ENCODE data around the gene ZMIZ1. TPM values are rescaled to one million over a fixed set of nuclear protein-coding genes. Genes with fewer than 3 reads are reported as not detected.

The ZMIZ1 gene
- polyA plus RNA-seq, 3 donors: 3.3 to 64.6 (median 8.9) TPM

- Mint-ChIP-seq H3K4me3 (no peak overlapping the region), H3K9me3 (peaks cover 0 to 3% (median 0%) of the 10 kb centered on the region in 7 donors), H3K4me1 (peaks cover 89% of the 10 kb centered on the region), H3K27ac (no peak overlapping the region), H3K27me3 (ENCODE audit: low read depth in 3 of 3) (peaks cover 0 to 6% (median 2%) of the 10 kb centered on the region in 3 donors), H3K36me3 (peaks cover 28% of the 10 kb centered on the region in 2 donors)
- TF ChIP-seq CTCF (IDR thresholded peaks at IDR 0.05): no peak
- H2AFZ ChIP-seq (ENCODE audit: insufficient read depth, low read depth, low read length, poor library complexity, severe bottlenecking): no peak overlapping the region
- peaks cover 96% of the 10 kb centered on the region for H4K20me1 ChIP-seq (ENCODE audit: insufficient read depth, low read length)
- peaks cover 99% of the 10 kb centered on the region for H3K79me2 ChIP-seq (ENCODE audit: insufficient read depth, low read length)
- no peak for DNase-seq
- intact Hi-C loops (cut with micrococcal nuclease): loop anchor here in 1 of 2 donors (10.0 kb wide), 1 partner anchor 113 kb away; no protein-coding TSS in a partner anchor
- no peak overlapping the region for H3K4me2 ChIP-seq (replicated peaks; ENCODE audit: extremely low read depth, low read length, poor library complexity, severe bottlenecking)
- no peaks in the 10 kb centered on the region for H3K9me3 ChIP-seq (replicated peaks in 1 of 2; ENCODE audit: control insufficient read depth in 1 of 2, insufficient read depth in 1 of 2, low read length in 2 of 2)
- WGBS (ENCODE audit: insufficient coverage): 73% methylated on average over 8 of the region's 8 CpGs
- no peak overlapping the region for H3K9ac ChIP-seq (ENCODE audit: insufficient read depth, low read length, poor library complexity, severe bottlenecking)
- H3K36me3 ChIP-seq (replicated peaks in 1 of 2; ENCODE audit: control insufficient read depth in 1 of 2, insufficient read depth in 2 of 2, low read length in 2 of 2): no peaks in the 10 kb centered on the region
- no peaks in the 10 kb centered on the region for H3K27me3 ChIP-seq (ENCODE audit: control insufficient read depth in 2 of 2, insufficient read depth in 2 of 2, low read length in 2 of 2)
- H3K4me3 ChIP-seq (replicated peaks in 1 of 3; ENCODE audit: low read depth in 2 of 3, low read length in 3 of 3): no peak overlapping the region
- H3K4me1 ChIP-seq (ENCODE audit: control insufficient read depth in 1 of 2, insufficient read depth in 2 of 2, low read length in 2 of 2): peaks cover 67 to 89% of the 10 kb centered on the region in 2 donors
- H3K27ac ChIP-seq (ENCODE audit: low read depth in 1 of 2, low read length in 2 of 2): no peak overlapping the region
These were observed 19.4 kb downstream of the ZMIZ1 start for GRCh38 chr10:79088176-79088575.

- Histone ChIP-seq H3K4me3 (replicated peaks in 1 of 3; ENCODE audit: low read depth in 2 of 3, low read length in 3 of 3) (no peak overlapping the region), H3K36me3 (replicated peaks in 1 of 2; ENCODE audit: control insufficient read depth in 1 of 2, insufficient read depth in 2 of 2, low read length in 2 of 2) (no peaks in the 10 kb centered on the region), H3K4me2 (replicated peaks; ENCODE audit: extremely low read depth, low read length, poor library complexity, severe bottlenecking) (no peak overlapping the region), H3K27ac (ENCODE audit: low read depth in 1 of 2, low read length in 2 of 2) (no peak overlapping the region), H3K9ac (ENCODE audit: insufficient read depth, low read length, poor library complexity, severe bottlenecking) (no peak overlapping the region), H3K27me3 (ENCODE audit: control insufficient read depth in 2 of 2, insufficient read depth in 2 of 2, low read length in 2 of 2) (no peaks in the 10 kb centered on the region), H4K20me1 (ENCODE audit: insufficient read depth, low read length) (peaks cover 96% of the 10 kb centered on the region), H3K9me3 (replicated peaks in 1 of 2; ENCODE audit: control insufficient read depth in 1 of 2, insufficient read depth in 1 of 2, low read length in 2 of 2) (no peaks in the 10 kb centered on the region), H3K4me1 (ENCODE audit: control insufficient read depth in 1 of 2, insufficient read depth in 2 of 2, low read length in 2 of 2) (peaks cover 66 to 89% of the 10 kb centered on the region in 2 donors), H3K79me2 (ENCODE audit: insufficient read depth, low read length) (peaks cover 95% of the 10 kb centered on the region), H2AFZ (ENCODE audit: insufficient read depth, low read depth, low read length, poor library complexity, severe bottlenecking) (no peak overlapping the region)
- H3K27me3 Mint-ChIP-seq (ENCODE audit: low read depth in 3 of 3): peaks cover 0 to 7% (median 2%) of the 10 kb centered on the region in 3 donors
- DNase-seq: no peak
- no peak overlapping the region for H3K4me3 Mint-ChIP-seq
- WGBS (ENCODE audit: insufficient coverage): 89% methylated on average over 5 of the region's 15 CpGs
- H3K4me1 Mint-ChIP-seq: peaks cover 89% of the 10 kb centered on the region
- intact Hi-C loops (cut with micrococcal nuclease): loop anchor here in 1 of 2 donors (10.0 kb wide), 1 partner anchor 114 kb away; no protein-coding TSS in a partner anchor
- no peak for TF ChIP-seq CTCF (IDR thresholded peaks at IDR 0.05)
- peaks cover 0 to 3% (median 0%) of the 10 kb centered on the region in 7 donors for H3K9me3 Mint-ChIP-seq
- H3K36me3 Mint-ChIP-seq: peaks cover 27 to 28% of the 10 kb centered on the region in 2 donors
- H3K27ac Mint-ChIP-seq: no peak overlapping the region
These were observed 20.0 kb downstream of the ZMIZ1 start for GRCh38 chr10:79088613-79089355.
